ENCODE data around the gene HSF5. TPM values are rescaled to one million over a fixed set of nuclear protein-coding genes. Genes with fewer than 3 reads are reported as not detected.

HSF5 gene
- total RNA-seq, 1 experiment from 2014 or later = not detected

GRCh38 chr17:58525239-58525638 is 37.0 kb upstream of the HSF5 start:
- Mint-ChIP-seq H3K27me3 (ENCODE audit: low read depth) (peaks cover 15% of the 10 kb centered on the region), H3K4me1 (peaks cover 18 to 32% of the 10 kb centered on the region in 2 experiments), H3K9me3 (no peaks in the 10 kb centered on the region), H3K27ac (peak overlapping the region in 1 of 3 experiments; percentile 70; a peak in 1 of 7 replicates), H3K4me3 (no peak overlapping the region), H3K36me3 (ENCODE audit: insufficient read depth in 1 of 3, low read depth in 3 of 3) (no peaks in the 10 kb centered on the region)
- H3K79me2 ChIP-seq (ENCODE audit: insufficient read depth, low read length) = no peaks in the 10 kb centered on the region
- no peak overlapping the region for H3K27ac ChIP-seq (ENCODE audit: insufficient read length, low read depth, low read length)
- no peak overlapping the region for H2BK12ac ChIP-seq (ENCODE audit: insufficient read length, low read depth, low read length)
- no peak overlapping the region for H3K23ac ChIP-seq (ENCODE audit: insufficient read length, low read depth, low read length)
- no peak overlapping the region for H3K18ac ChIP-seq (ENCODE audit: insufficient read length, low read depth, low read length)
- H4K5ac ChIP-seq (ENCODE audit: insufficient read length, low read depth, low read length) = no peak overlapping the region
- H2BK15ac ChIP-seq (ENCODE audit: low read depth, low read length) = no peak overlapping the region
- no peak overlapping the region for H4K8ac ChIP-seq (replicated peaks; ENCODE audit: insufficient read length, low read depth, low read length)
- H2AK5ac ChIP-seq (ENCODE audit: insufficient read length, low read length) = no peak overlapping the region
- no peak overlapping the region for H2BK120ac ChIP-seq (ENCODE audit: low read depth, low read length, poor library complexity, severe bottlenecking)
- no peak overlapping the region for H2BK5ac ChIP-seq (ENCODE audit: insufficient read length, low read length)
- no CpG with 5 or more reads among the region's 3 CpGs for WGBS (ENCODE audit: extremely low coverage, insufficient read length, low lambda C conversion rate)
- H3K4me2 ChIP-seq (ENCODE audit: insufficient read depth, insufficient read length, low read length) = no peak overlapping the region
- no peaks in the 10 kb centered on the region for H3K23me2 ChIP-seq (ENCODE audit: insufficient read length, low read depth, low read length, poor library complexity, severe bottlenecking)
- no peak overlapping the region for H3K56ac ChIP-seq (ENCODE audit: insufficient read length, low read depth, low read length)
- no peaks in the 10 kb centered on the region for H4K20me1 ChIP-seq (ENCODE audit: control insufficient read depth, insufficient read depth, insufficient read length)
- DNase-seq = no peak
- H3K4ac ChIP-seq (ENCODE audit: low read depth, low read length) = no peak overlapping the region
- no peaks in the 10 kb centered on the region for H3K9me3 ChIP-seq (ENCODE audit: control insufficient read depth, low read depth, low read length)
- no peak overlapping the region for H3K14ac ChIP-seq (ENCODE audit: insufficient read depth, low read length)
- TF ChIP-seq, protein P1, sequence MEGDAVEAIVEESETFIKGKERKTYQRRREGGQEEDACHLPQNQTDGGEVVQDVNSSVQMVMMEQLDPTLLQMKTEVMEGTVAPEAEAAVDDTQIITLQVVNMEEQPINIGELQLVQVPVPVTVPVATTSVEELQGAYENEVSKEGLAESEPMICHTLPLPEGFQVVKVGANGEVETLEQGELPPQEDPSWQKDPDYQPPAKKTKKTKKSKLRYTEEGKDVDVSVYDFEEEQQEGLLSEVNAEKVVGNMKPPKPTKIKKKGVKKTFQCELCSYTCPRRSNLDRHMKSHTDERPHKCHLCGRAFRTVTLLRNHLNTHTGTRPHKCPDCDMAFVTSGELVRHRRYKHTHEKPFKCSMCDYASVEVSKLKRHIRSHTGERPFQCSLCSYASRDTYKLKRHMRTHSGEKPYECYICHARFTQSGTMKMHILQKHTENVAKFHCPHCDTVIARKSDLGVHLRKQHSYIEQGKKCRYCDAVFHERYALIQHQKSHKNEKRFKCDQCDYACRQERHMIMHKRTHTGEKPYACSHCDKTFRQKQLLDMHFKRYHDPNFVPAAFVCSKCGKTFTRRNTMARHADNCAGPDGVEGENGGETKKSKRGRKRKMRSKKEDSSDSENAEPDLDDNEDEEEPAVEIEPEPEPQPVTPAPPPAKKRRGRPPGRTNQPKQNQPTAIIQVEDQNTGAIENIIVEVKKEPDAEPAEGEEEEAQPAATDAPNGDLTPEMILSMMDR (conservative IDR thresholded peaks at IDR 0.05) = no peak
- no peak overlapping the region for H3T11ph ChIP-seq (ENCODE audit: low read length)
- no peak overlapping the region for H2AFZ ChIP-seq (ENCODE audit: low read length)
- H2BK20ac ChIP-seq (ENCODE audit: low read depth, low read length, poor library complexity, severe bottlenecking) = no peak overlapping the region
- no peaks in the 10 kb centered on the region for H3K27me3 ChIP-seq (ENCODE audit: insufficient read depth, low read length)
- no peaks in the 10 kb centered on the region for H3K79me1 ChIP-seq (ENCODE audit: insufficient read depth, low read depth, low read length, poor library complexity, severe bottlenecking)
- no peaks in the 10 kb centered on the region; the same call in 1 of the 2 replicates for H3K4me1 ChIP-seq (ENCODE audit: insufficient read depth, low read length)
- no peak overlapping the region for H3K9ac ChIP-seq (ENCODE audit: extremely low read depth, insufficient read length, low read length)
- H4K91ac ChIP-seq (ENCODE audit: insufficient read length, low read depth, low read length) = no peak overlapping the region

All from H9 (cell line).